ENCODE measurements around the gene SLC9A4. TPM values are rescaled to one million over a fixed set of nuclear protein-coding genes. Genes with fewer than 3 reads are reported as not detected.

The SLC9A4 gene
- total and polyA plus RNA-seq, 2 donors (not counting 1 experiment from before 2014, with no cell fraction given): 0.20 TPM; not detected in 1

GRCh38 chr2:102474785-102475184 is 1.8 kb downstream of the SLC9A4 start:
- ChIA-PET CTCF (interaction anchor here (1.2 to 5.2 kb wide), 7 partner anchors 9 to 229 kb away, joined by 3 to 43 read pairs (median 6); no protein-coding TSS in a partner anchor), POLR2A (no interaction called here)
- Mint-ChIP-seq H3K9me3 (ENCODE audit: insufficient read depth) (no peaks in the 10 kb centered on the region), H3K4me1 (no peaks in the 10 kb centered on the region), H3K27ac (no peak overlapping the region), H3K27me3 (peaks cover 29% of the 10 kb centered on the region), H3K4me3 (no peak overlapping the region)
- H3K4me3 ChIP-seq (ENCODE audit: control extremely low read depth in 1 of 5, extremely low read depth in 1 of 5, insufficient read depth in 1 of 5, low read depth in 2 of 5, low read length in 4 of 5): no peak overlapping the region
- H3K4me2 ChIP-seq (replicated peaks; ENCODE audit: low read depth, low read length, poor library complexity, severe bottlenecking): no peak overlapping the region
- no peaks in the 10 kb centered on the region for H3K4me1 ChIP-seq (ENCODE audit: control insufficient read depth in 2 of 2, insufficient read depth in 2 of 2, low read length in 2 of 2)
- intact Hi-C loops (cut with micrococcal nuclease): loop anchor here (5.0 kb wide), 1 partner anchor 333 kb away; no protein-coding TSS in a partner anchor
- H3K27me3 ChIP-seq (replicated peaks in 1 of 4; ENCODE audit: control extremely low read depth in 1 of 4, control insufficient read depth in 3 of 4, insufficient read depth in 4 of 4, low read length in 3 of 4): peaks cover 0 to 14% (median 3%) of the 10 kb centered on the region in 4 experiments
- H2AFZ ChIP-seq (ENCODE audit: insufficient read depth, low read depth, low read length, poor library complexity, severe bottlenecking): no peak overlapping the region
- DNase-seq (no peak), ATAC-seq (ENCODE audit: low read depth) (no peak)
- no peak overlapping the region for H3K27ac ChIP-seq (ENCODE audit: low read length in 2 of 2)
- H3K9me3 ChIP-seq (ENCODE audit: control extremely low read depth in 1 of 3, control insufficient read depth in 2 of 3, insufficient read depth in 1 of 3, low read length in 2 of 3): peaks cover 0 to 9% (median 3%) of the 10 kb centered on the region in 3 donors
- TF ChIP-seq EZH2 (IDR thresholded peaks at IDR 0.05; ENCODE audit: borderline replicate concordance, insufficient read depth, low read depth, low read length, poor library complexity, severe bottlenecking) (no peak), CTCF (IDR thresholded peaks at IDR 0.05) (no peak)
- no peaks in the 10 kb centered on the region for H3K36me3 ChIP-seq (replicated peaks in 1 of 2; ENCODE audit: control extremely low read depth in 1 of 2, control insufficient read depth in 1 of 2, extremely low read depth in 1 of 2, insufficient read depth in 2 of 2, low read length in 1 of 2)
- no peaks in the 10 kb centered on the region for H4K20me1 ChIP-seq (ENCODE audit: control insufficient read depth, insufficient read depth, low read length, poor library complexity, severe bottlenecking)
- no peaks in the 10 kb centered on the region for H3K79me2 ChIP-seq (ENCODE audit: control insufficient read depth, insufficient read depth, low read length)
- H3K9ac ChIP-seq (ENCODE audit: low read length): no peak overlapping the region

- no peaks in the 10 kb centered on the region for H3K36me3 ChIP-seq (replicated peaks in 1 of 2; ENCODE audit: control extremely low read depth in 1 of 2, control insufficient read depth in 1 of 2, extremely low read depth in 1 of 2, insufficient read depth in 2 of 2, low read length in 1 of 2)
- Mint-ChIP-seq H3K4me3 (no peak overlapping the region), H3K9me3 (ENCODE audit: insufficient read depth) (no peaks in the 10 kb centered on the region), H3K27ac (no peak overlapping the region), H3K27me3 (peaks cover 22% of the 10 kb centered on the region), H3K4me1 (no peaks in the 10 kb centered on the region)
- H3K4me3 ChIP-seq (ENCODE audit: control extremely low read depth in 1 of 5, extremely low read depth in 1 of 5, insufficient read depth in 1 of 5, low read depth in 2 of 5, low read length in 4 of 5): no peak overlapping the region
- H3K4me1 ChIP-seq (ENCODE audit: control insufficient read depth in 2 of 2, insufficient read depth in 2 of 2, low read length in 2 of 2): no peaks in the 10 kb centered on the region
- ChIA-PET POLR2A (no interaction called here), CTCF (no interaction called here)
- ATAC-seq (ENCODE audit: low read depth) (no peak), DNase-seq (no peak)
- H4K20me1 ChIP-seq (ENCODE audit: control insufficient read depth, insufficient read depth, low read length, poor library complexity, severe bottlenecking): no peaks in the 10 kb centered on the region
- no peak overlapping the region for H3K9ac ChIP-seq (ENCODE audit: low read length)
- H2AFZ ChIP-seq (ENCODE audit: insufficient read depth, low read depth, low read length, poor library complexity, severe bottlenecking): no peak overlapping the region
- H3K27ac ChIP-seq (ENCODE audit: low read length in 2 of 2): no peak overlapping the region
- WGBS (ENCODE audit: insufficient coverage): 91% methylated on average over 31 of the region's 36 CpGs
- no peak overlapping the region for H3K4me2 ChIP-seq (replicated peaks; ENCODE audit: low read depth, low read length, poor library complexity, severe bottlenecking)
- H3K79me2 ChIP-seq (ENCODE audit: control insufficient read depth, insufficient read depth, low read length): no peaks in the 10 kb centered on the region
- peaks cover 0 to 3% (median 0%) of the 10 kb centered on the region in 4 experiments for H3K27me3 ChIP-seq (replicated peaks in 1 of 4; ENCODE audit: control extremely low read depth in 1 of 4, control insufficient read depth in 3 of 4, insufficient read depth in 4 of 4, low read length in 3 of 4)
- no peak for TF ChIP-seq CTCF (IDR thresholded peaks at IDR 0.05)
- H3K9me3 ChIP-seq (ENCODE audit: control extremely low read depth in 1 of 3, control insufficient read depth in 2 of 3, insufficient read depth in 1 of 3, low read length in 2 of 3): peaks cover 0 to 9% (median 0%) of the 10 kb centered on the region in 3 donors
- intact Hi-C loops (cut with micrococcal nuclease): no loop called here
Measured at GRCh38 chr2:102478686-102479470, 5.9 kb downstream of the SLC9A4 start.

All from B cell (primary cell).